ENCODE measurements around the gene RGSL1.

Gene RGSL1

DNA sequence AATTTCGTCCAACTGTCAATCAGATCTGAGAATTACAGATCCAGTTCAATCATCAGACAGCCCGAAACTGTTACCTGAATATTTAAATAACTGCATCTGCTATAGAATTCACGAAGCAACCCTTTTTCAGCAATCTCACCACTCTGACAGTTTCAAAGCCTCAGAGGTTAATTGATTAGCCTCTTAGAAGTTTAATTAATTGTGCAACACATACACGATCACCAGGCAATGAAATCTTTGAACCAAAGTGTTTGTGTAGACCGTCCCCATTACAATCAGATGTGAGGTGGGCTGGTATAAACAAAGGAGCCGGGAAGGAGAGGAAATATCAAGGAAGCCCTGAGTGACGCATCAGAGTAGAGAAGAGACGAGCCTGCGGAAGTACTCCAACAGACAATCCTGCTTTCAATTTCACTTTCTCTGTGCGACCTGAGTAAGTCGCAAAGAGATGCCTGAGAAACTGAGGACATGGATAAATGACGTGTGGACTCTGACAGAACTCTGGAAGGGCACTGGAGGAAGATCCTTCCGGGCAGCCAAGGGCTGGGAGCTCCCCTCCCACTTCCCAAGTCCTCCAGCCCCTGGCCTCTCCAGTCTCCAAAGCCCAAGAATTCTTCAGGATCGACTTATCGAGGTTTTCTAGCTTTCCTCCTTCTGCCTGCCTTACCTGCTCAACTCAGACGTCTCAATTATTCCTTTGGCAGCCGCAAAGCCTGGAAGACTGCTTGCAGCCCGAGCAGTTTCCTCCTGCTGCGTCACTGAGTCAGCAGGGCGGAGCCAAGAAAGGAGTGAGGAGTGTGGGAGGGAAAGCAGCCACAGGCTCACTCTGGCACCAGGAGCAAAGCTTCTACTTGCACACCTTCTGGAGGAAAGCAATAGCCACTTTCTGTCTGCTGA is 138.8 kb downstream of the RGSL1 start, which contains the start of gene RNASEL:
Gene RNASEL (minus strand): TSS at position 757 of the 897 bp plus-strand sequence. CDS start 2,450 bp downstream, outside the sequence.
- DNase-seq = peak in 43 of 51 donors; percentile 16 to 87 (median 51)

DNA sequence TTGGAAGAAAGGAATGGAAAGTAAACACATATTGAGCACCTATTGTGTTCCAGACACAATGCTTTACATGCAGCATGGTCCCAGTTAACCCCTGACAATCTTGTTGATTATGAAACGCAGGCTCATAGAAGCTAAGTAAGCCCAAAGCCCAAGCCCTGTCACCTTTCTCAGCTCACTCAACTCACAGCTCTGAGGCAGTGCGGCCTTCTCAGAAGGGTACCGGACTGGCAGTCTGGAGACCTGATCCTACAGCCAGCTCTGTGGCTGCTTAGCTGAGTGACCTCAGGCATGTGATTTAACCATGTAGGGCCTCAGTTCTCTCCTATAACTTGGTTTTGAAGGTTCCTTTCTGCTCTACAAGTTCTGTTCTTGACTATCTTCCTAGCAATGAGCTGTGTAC is 139.6 kb downstream of the RGSL1 start:
- DNase-seq = no peak

DNA sequence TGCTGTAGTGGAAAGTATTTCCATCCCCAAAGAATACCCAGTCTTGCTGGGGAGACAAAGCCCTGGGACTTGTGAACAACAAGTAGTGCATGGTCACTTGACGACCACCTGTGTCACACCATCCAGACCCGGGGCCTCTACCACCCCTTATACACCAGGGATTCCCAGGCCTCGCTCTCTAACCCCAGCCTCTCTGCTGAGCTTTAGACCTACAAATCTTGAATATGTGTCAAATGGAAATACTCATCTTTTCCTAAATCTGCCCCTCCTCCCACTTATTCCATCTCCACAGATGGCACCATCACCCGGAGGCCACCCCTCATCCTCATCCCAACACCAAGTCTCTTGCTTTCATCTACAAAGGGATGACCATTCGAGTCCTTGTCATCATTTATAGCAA is 140.0 kb downstream of the RGSL1 start:
- no peak for DNase-seq

DNA sequence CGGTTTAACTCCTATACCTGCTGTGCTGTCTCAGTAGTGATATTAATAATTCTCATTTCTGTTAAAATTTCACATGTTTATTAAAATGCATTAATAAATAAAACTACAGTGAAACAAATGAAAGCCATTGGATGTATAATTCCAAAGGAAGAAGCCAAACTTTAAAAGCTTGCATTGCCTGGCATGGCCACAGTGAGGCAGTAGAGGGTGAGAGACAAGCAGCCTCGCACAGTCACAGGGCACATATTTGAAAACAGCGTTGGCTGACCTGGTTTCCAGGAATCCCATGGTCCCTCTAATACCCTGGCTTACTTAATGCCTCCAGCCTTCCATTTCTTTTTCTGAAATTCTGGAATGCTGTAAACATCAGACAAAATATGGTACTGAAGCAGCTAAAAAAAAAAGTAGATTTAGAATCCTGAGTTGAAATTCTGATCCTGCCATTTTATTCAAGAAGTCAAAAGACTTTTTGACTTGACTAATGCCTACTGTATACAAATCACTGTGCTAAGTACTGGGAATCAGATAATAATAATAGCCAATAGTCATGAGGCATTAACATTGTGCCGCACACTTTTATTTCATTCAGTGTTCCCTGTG is 145.8 kb downstream of the RGSL1 start:
- DNase-seq = peak in 33 of 51 donors; percentile 13 to 71 (median 45)

DNA sequence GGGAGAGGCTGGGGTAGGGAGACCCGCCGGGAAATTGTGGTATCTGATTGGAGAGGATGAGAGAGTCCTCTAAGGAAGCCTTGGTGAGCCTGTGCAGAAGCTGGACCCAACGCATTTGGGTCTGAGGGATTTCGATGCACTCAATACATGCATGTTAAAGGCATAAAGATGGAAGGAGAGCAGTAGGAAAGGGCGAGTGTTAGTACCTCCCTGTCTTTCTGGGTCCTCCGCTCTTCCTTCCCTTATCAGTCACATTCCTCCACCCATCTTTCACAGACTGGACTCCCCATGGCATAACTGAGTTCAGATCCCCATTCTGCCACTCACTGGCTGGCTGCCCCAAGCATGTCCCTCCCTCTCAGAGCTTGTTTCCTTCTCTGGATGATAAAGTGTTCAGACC is 147.0 kb downstream of the RGSL1 start:
- DNase-seq = no peak

DNA sequence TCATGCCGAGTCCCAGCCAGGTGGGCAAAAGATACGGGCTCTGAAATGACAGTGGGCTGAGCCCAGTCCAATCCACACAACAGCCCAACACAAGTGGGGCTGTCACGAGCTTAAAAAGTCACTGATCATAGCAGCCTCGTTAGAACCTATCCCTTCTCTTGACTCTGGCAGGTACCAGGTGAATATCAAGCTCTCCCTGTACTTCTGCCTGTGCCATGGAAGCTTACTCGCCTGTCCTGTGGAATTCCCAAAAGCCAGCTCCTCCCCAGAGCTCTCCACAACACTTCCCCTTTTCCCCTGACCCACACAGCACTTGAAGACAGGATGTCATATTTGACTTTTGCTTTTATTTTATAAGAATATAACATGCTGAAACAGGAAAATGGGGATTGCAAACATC is 148.3 kb downstream of the RGSL1 start:
- no peak for DNase-seq

DNA sequence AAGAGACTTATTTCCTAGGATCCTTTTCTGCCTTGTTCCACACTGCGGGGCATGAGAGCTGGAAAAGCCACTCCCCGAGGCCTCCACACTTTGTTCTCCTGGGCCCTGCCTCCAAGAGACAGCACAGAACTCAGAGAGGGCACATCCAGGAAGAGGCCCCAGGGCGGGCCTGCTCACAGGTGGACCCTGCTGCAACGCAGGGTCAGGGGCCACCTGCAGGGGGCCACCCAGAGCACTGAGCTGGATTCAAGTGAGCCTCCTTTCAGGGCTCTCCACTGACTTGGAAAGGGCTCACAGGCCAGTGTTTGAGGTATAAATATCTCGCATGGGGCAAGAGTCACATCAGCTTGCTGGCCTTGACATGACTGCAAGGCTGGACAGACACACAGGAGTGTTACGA is 149.4 kb downstream of the RGSL1 start:
- DNase-seq = no peak

DNA sequence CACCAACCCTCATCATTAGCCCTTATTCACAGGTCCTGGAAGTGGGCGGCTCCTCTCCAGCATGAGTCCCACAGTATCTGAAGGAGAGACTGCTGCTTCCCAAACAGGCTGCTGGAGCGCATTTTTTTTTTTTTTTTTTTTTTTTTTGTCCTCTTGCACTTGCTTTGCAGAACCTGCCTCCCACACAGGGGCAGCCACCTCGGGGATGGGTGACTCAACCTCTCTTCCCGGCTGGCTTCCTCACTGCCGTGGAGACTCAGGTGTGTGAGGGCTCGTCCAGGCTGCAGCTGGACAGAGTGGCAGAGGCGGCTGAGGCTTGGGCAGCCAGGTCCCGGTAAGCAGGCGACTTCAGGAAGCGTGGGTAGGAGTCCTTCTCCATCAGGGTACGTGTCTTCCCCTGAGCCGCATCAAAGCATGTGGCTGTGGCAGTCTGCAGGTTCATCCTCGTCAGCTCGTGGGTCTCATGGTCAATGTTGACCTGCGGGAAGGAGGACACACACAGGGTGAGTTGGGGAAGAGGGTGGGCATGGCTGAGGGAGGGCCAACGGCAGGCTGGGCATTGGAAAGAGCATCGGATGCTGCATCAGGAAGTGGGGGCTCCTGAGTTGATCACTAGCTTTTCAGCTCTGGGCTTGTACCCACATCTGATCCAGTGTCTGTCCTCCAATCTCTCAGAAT is 150.2 kb downstream of the RGSL1 start:
- peak in 1 of 51 donors; percentile 21 for DNase-seq

DNA sequence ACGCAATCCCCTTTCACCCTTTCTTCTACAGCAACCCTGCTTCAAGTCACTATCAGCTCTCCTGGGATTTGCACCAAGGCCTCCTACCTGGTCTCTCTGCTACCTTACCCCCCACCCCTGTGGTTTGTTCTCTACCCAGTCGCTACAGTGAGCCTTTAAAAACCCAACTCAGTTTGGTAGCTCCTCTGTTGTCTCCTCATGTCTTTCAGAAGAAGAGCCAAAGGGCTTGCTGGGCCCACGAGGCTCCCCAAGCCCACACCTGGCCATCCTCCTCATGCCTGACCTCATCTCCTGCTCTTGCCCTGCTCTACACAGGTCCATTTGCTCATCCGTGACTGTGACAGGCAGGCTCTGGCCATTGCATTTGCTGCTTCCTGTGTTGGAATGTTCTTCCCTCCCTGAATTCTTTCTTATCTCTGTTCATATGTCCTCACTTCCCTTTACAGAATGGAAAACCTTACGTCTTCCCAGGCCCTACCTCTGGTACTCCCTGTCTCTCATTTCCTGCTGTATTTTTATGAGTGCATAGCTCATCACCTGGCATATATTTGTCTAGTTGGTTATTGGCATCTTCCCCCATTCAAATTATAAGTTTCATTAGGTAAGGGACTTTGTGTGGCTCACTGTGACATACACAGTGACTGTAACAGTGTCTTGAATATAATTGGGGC is 150.9 kb downstream of the RGSL1 start:
- DNase-seq = peak in 1 of 51 donors; percentile 54

DNA sequence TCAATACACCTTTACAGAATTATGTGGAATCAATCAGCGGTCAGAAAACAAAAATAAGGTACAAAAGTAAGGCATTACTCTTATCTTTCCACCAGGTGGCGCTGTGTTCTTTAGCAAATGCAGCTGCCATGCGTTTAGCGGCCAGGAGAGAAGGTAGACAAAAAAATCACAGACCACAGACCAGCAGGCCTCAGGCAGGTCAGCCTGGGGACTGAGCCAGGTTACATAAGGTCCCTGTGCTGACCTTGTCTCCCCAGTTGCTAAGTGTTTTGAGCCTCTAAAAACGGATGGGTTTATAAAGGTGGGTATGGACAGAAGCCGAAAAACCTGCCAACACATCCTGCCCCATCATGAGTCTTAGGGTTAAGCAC is 151.5 kb downstream of the RGSL1 start:
- DNase-seq = peak in 37 of 51 donors; percentile 10 to 88 (median 43)

DNA sequence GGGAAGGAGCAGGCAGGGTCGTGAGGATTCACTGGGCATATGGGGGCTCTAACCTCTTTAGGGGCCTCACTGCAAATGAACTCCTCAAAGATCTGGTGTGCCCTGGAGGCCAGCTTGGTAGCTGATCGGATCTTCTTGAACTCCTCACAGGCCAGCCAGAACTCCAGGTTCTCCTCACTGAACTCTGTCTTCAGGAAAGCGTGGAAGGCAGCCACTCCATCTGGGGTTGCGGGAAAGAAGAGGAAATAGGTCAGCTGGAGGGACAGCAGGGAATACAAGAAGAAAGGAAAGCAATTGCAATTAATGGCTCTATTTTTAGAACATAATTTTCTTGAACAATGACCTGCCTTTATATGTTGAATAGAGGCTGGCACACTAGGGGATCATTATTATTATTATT is 152.0 kb downstream of the RGSL1 start:
- DNase-seq = no peak

DNA sequence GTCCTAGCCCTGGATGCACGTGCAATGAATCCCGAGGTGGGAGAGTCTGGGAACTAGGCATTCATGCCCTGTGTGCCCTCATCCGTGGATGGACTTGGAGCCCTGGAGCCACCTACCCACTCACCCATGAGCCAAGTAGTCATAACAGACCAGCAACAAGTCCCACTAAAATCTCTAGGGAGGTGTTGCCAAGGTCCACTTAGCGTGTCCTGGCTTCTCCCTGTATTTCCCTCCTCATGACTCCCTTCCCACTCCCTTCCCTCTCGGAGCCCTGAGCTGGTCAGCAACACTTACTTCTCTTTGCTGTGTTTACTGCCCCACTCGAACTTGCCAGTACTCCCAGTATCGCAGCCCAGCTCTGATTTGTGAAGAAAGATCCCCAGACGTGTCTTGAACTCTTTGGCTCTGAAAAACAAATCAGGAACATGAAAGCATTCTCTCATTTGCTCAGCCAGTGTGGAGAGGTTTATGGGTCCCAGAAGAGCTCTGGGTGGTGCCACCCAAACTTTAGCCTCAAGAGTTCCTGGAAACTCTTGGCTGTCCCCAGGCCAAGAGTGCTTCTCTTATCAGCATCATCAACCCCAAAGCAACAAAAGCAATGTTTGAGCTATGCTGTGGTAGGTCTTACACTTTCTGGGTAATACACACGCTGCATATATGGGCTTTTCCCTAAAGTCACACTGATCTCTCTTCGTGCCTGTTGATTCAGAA is 153.1 kb downstream of the RGSL1 start:
- DNase-seq = peak in 1 of 51 donors; percentile 36

DNA sequence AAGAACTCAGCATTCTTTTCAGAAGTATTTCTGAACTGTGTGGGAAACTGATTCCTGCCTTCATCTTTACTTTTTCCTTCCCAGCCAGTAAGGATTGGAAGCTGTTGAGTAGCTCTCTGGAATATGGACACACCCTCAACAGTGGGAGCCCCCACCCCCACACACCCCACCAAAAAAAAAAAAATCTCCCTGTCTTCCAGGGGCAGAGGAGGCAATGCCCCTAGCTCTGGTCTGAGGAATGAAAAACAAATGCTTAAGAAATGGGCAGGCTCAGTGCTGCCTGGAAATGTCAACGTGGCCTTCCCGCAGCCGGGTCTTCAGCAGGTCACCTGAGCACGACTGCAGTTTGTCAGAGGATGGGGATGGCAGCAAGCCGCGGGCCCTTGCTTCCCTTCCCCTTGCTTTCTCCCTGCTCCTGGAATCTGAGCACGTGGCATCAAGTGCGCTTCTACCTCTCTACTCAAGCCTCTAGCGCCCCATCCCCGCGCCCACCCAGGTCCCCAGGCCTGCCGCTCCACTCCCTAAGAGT is 153.8 kb downstream of the RGSL1 start:
- peak in 3 of 51 donors; percentile 26 to 43 (median 38) for DNase-seq

DNA sequence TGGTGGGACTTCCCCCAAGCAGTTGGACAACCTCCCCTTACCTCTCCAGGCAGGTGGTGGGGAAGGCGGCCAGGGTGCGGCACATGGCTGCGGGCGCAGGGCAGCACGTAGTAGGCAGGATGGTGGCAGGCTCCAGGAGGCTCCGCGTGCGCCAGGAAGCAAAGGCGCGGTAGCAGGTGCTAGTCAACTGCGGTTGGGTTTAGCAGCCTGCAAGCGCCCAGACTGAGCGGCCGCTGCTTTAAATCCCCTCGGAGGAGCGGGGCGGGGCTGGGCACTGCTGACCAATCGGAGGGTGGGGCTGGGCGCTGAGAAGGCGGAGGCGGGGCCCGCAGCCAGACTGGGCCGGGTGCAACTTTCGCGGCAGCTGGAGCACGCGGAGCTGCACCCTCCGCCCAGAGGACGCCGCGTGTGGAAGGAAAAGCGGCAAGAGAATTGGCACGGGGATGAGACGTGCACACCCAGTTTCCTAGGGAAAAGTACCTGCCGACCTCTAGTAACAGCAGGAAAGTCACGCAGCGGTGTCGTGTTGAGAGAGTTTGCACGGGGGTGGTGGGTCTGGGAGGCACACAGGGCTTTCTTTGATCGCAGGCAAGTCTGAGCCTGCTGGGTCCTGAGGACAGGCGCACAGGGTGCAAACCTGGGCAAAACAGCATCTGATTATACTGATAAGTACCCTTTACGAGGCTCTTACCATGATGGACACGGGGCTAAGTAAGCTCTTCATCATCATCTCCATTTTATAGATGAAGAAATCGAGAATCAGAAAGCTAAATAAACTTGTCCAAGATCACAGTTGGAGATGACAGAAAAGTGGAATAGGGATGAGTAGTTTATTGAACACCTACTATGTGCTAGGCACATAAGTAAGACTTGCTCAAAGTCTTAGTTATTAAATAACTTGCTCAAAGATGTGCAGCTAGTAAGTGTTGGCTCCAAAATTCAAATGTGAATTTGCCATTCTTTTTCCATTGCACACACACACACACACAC is 154.5 kb downstream of the RGSL1 start, which contains the start of gene RGS16:
Gene RGS16 (minus strand): TSS at position 215 of the 990 bp plus-strand sequence. CDS start 130 bp downstream, at position 85.
- peak; percentile 15 to 95 (median 85) for DNase-seq

DNA sequence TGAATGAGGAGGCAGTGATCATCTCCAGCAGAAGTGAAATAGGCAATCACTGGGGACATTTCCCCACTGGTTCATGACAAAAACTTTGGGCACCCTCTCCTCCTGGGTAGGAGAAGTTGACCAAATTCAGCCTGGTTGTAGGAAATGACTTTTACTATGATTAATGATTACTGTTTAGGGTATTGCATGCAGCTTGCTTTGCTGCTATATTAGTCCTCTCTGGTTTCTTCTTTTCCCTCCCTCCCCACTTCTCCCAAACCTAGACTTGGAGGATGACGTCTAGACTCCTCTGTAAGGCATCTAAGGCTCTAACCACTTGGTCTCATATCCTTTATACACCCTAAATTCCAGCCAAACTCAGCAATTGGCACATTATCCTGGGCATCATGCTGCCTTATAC is 157.6 kb downstream of the RGSL1 start:
- DNase-seq = no peak

DNA sequence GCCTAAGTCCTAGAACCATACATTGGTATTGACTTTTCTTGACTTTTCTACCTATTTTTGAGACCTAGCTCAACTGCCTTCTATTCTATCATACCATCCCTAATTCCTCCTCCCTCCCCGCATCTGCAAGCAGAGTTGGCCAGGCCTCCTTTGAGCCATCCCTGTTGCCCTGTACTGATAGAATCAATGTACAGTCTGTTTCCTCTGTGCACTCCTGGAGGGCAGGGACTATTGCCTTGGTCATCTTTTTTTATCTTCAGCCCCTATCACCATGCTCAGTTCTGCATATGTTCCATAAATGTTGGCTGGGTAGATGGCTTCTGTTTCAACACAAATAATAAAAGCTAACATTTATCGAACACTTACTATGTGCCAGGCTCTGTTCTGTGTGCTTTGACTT is 158.3 kb downstream of the RGSL1 start:
- no peak for DNase-seq

DNA sequence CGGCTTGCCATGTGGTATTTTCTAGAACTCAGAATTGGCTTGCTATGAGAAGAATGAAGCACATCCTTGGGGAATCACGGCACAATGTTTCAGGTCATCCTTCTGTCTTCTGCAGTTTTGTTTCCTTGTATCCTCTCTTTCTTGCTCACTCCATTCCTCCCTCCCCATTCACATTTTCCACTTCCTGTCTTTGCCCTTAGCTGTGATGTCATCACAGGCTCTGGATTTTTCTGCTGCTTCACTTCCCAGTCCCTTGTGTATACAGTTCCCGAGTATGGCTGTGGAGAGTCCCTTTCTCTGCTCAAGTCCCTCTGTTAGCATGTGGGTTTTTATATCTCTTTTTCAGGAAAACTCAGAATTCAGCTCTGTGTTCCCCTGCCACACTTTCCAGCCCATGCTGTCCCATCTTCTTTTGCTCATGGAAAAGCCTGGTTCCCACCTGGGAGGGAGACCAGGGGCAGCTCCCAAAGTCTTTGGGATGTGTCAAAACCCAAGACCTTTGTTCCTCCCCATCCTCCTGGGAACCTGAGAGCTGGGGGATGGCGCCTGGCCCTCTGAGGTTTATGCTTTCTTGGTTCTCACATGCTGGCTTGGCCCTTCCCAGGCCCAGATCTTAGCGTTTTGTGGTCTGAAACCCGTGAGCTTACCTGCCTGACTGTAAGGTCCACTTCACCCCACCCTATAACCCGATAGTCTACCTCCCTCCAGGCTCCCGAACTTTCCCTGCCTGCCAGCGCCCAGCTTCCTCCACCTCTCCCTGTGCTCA is 159.1 kb downstream of the RGSL1 start:
- no peak for DNase-seq
